ENCODE measurements around the gene OGDH.

Gene OGDH

GRCh38 chr7:44573464-44574286 is 32.8 kb upstream of the OGDH start, which contains the start of gene DDX56 (continued):
- TF ChIP-seq TSHZ1 (tag by site-specific recombination; IDR thresholded peaks at IDR 0.05; ENCODE audit: borderline replicate concordance) (no peak), PRDM10 (tag by site-specific recombination; IDR thresholded peaks at IDR 0.05) (peak; percentile 20; the same call in 1 of the 2 replicates), ZBTB21 (tag by site-specific recombination; IDR thresholded peaks at IDR 0.05) (no peak), BCL11B (tag by site-specific recombination; IDR thresholded peaks at IDR 0.05; ENCODE audit: low read depth) (no peak), KLF9 (tag by site-specific recombination; IDR thresholded peaks at IDR 0.05; ENCODE audit: low read depth) (no peak), ZNF473 (tag by site-specific recombination; IDR thresholded peaks at IDR 0.05) (no peak), ZNF274 (IDR thresholded peaks at IDR 0.05; ENCODE audit: low read length) (no peak), ZNF274 (tag by site-specific recombination; IDR thresholded peaks at IDR 0.05; ENCODE audit: borderline replicate concordance) (no peak), ZFP41 (tag by site-specific recombination; IDR thresholded peaks at IDR 0.05; ENCODE audit: borderline replicate concordance) (no peak), ZNF544 (tag by site-specific recombination; IDR thresholded peaks at IDR 0.05) (no peak), ZNF324 (tag by site-specific recombination; IDR thresholded peaks at IDR 0.05) (no peak), ZNF623 (tag by site-specific recombination; IDR thresholded peaks at IDR 0.05) (no peak), ZEB2 (tag by site-specific recombination; IDR thresholded peaks at IDR 0.05) (peak; percentile 40; the same call in 1 of the 2 replicates), TRIM28 (IDR thresholded peaks at IDR 0.05; ENCODE audit: borderline replicate concordance, low read length) (no peak), PRDM6 (tag by site-specific recombination; IDR thresholded peaks at IDR 0.05) (no peak), HOXA7 (CRISPR knock-in tag; IDR thresholded peaks at IDR 0.05; ENCODE audit: borderline replicate concordance) (no peak), ZNF529 (tag by site-specific recombination; IDR thresholded peaks at IDR 0.05; ENCODE audit: insufficient replicate concordance) (no peak), HOXC10 (CRISPR knock-in tag; IDR thresholded peaks at IDR 0.05) (no peak), ZNF398 (tag by site-specific recombination; IDR thresholded peaks at IDR 0.05) (no peak), CTCF (tag by site-specific recombination; IDR thresholded peaks at IDR 0.05) (no peak; the same call in 1 of the 2 replicates), ZNF626 (tag by site-specific recombination; IDR thresholded peaks at IDR 0.05) (no peak), ZIC2 (tag by site-specific recombination; IDR thresholded peaks at IDR 0.05) (no peak; the same call in 1 of the 2 replicates), ZBTB10 (tag by site-specific recombination; IDR thresholded peaks at IDR 0.05) (no peak), ZNF311 (tag by site-specific recombination; IDR thresholded peaks at IDR 0.05; ENCODE audit: borderline replicate concordance) (no peak)
